Measurements from ENCODE around the gene STX8. TPM values are rescaled to one million over a fixed set of nuclear protein-coding genes. Genes with fewer than 3 reads are reported as not detected.
"Not testable (repeated sequence)": the region's sequence is repeated elsewhere in the genome, so short reads cannot be mapped to it uniquely, and the experiment has no call there.

STX8 gene
- total RNA-seq, 1 experiment from 2014 or later: 50.3 TPM

GRCh38 chr17:9360677-9361081 lies 214.9 kb downstream of the STX8 start:
- no peaks in the 10 kb centered on the region for H3K36me3 ChIP-seq (ENCODE audit: control insufficient read depth, insufficient read depth, low read length)
- H3K4me1 ChIP-seq (ENCODE audit: control insufficient read depth, insufficient read depth, low read length): no peaks in the 10 kb centered on the region
- no peak overlapping the region for H3K27ac ChIP-seq (ENCODE audit: low read length)
- H3K4me3 ChIP-seq (ENCODE audit: low read depth in 2 of 2, low read length in 2 of 2): no peak overlapping the region
- H3K27me3 ChIP-seq (ENCODE audit: control insufficient read depth, insufficient read depth, low read length): no peaks in the 10 kb centered on the region
- no peaks in the 10 kb centered on the region for H3K9me3 ChIP-seq (ENCODE audit: control insufficient read depth, insufficient read depth, low read depth, low read length)
- intact Hi-C loops (cut with micrococcal nuclease; ENCODE audit: unreplicated experiment) (no loop called here), in situ Hi-C loops (cut with HindIII; ENCODE audit: low pct_unique_long_range_greater_than_20kb, low sequenced_read_pairs) (no loop called here)
- ChIA-PET POLR2A (no interaction called here), CTCF (no interaction called here)
- ATAC-seq (no peak), DNase-seq (ENCODE audit: low read depth, low spot score) (no peak)
- no TSS peak for BruUV-seq (replicated peaks)
- TF ChIP-seq POLR2AphosphoS5 (IDR thresholded peaks at IDR 0.05; ENCODE audit: low read depth, low read length): no peak

- no peak for DNase-seq (ENCODE audit: low read depth, low spot score)
- H3K9me3 ChIP-seq (ENCODE audit: control insufficient read depth, insufficient read depth, low read depth, low read length): no peaks in the 10 kb centered on the region
- intact Hi-C loops (cut with micrococcal nuclease; ENCODE audit: unreplicated experiment): no loop called here
- CTCF ChIA-PET: no interaction called here
- no peak overlapping the region for H3K4me3 ChIP-seq (ENCODE audit: low read depth in 2 of 2, low read length in 2 of 2)
- in situ Hi-C loops (cut with HindIII; ENCODE audit: low pct_unique_long_range_greater_than_20kb, low sequenced_read_pairs): no loop called here
- POLR2A ChIA-PET: no interaction called here
- no peaks in the 10 kb centered on the region for H3K27me3 ChIP-seq (ENCODE audit: control insufficient read depth, insufficient read depth, low read length)
- H3K4me1 ChIP-seq (ENCODE audit: control insufficient read depth, insufficient read depth, low read length): no peaks in the 10 kb centered on the region
- no peak for ATAC-seq
- H3K36me3 ChIP-seq (ENCODE audit: control insufficient read depth, insufficient read depth, low read length): no peaks in the 10 kb centered on the region
- TF ChIP-seq SIN3A (IDR thresholded peaks at IDR 0.05; ENCODE audit: borderline replicate concordance, insufficient read depth, low read depth, low read length) (no peak), TCF7L2 (IDR thresholded peaks at IDR 0.05; ENCODE audit: low read depth, low read length) (no peak), CTCF (IDR thresholded peaks at IDR 0.05) (no peak), REST (IDR thresholded peaks at IDR 0.05; ENCODE audit: insufficient read depth in 1 of 2, low read depth in 2 of 2, low read length in 1 of 2) (no peak), POLR2AphosphoS5 (IDR thresholded peaks at IDR 0.05; ENCODE audit: low read depth, low read length) (no peak)
- BruUV-seq (replicated peaks): no TSS peak
- no peak overlapping the region for H3K27ac ChIP-seq (ENCODE audit: low read length)
Measured at GRCh38 chr17:9356488-9356911, 219.1 kb downstream of the STX8 start.

GRCh38 chr17:9355846-9356245 lies 219.8 kb downstream of the STX8 start:
- Histone ChIP-seq H3K9me3 (ENCODE audit: control insufficient read depth, insufficient read depth, low read depth, low read length) (no peaks in the 10 kb centered on the region), H3K27me3 (ENCODE audit: control insufficient read depth, insufficient read depth, low read length) (no peaks in the 10 kb centered on the region), H3K27ac (ENCODE audit: low read length) (no peak overlapping the region), H3K4me1 (ENCODE audit: control insufficient read depth, insufficient read depth, low read length) (no peaks in the 10 kb centered on the region), H3K4me3 (ENCODE audit: low read depth in 2 of 2, low read length in 2 of 2) (no peak overlapping the region), H3K36me3 (ENCODE audit: control insufficient read depth, insufficient read depth, low read length) (no peaks in the 10 kb centered on the region)
- BruUV-seq (replicated peaks): no TSS peak
- intact Hi-C loops (cut with micrococcal nuclease; ENCODE audit: unreplicated experiment): no loop called here
- ChIA-PET CTCF (no interaction called here), POLR2A (no interaction called here)
- in situ Hi-C loops (cut with HindIII; ENCODE audit: low pct_unique_long_range_greater_than_20kb, low sequenced_read_pairs): no loop called here
- TF ChIP-seq POLR2AphosphoS5 (IDR thresholded peaks at IDR 0.05; ENCODE audit: low read depth, low read length): no peak
- no peak for TF ChIP-seq REST (IDR thresholded peaks at IDR 0.05; ENCODE audit: insufficient read depth in 1 of 2, low read depth in 2 of 2, low read length in 1 of 2)
- TF ChIP-seq CTCF (IDR thresholded peaks at IDR 0.05): no peak
- TF ChIP-seq SIN3A (IDR thresholded peaks at IDR 0.05; ENCODE audit: borderline replicate concordance, insufficient read depth, low read depth, low read length): no peak
- no peak for TF ChIP-seq TCF7L2 (IDR thresholded peaks at IDR 0.05; ENCODE audit: low read depth, low read length)
- ATAC-seq (no peak), DNase-seq (ENCODE audit: low read depth, low spot score) (no peak)

GRCh38 chr17:9355231-9355630 lies 220.4 kb downstream of the STX8 start:
- intact Hi-C loops (cut with micrococcal nuclease; ENCODE audit: unreplicated experiment); H3K36me3 ChIP-seq (ENCODE audit: control insufficient read depth, insufficient read depth, low read length); H3K4me1 ChIP-seq (ENCODE audit: control insufficient read depth, insufficient read depth, low read length); BruUV-seq (replicated peaks); H3K9me3 ChIP-seq (ENCODE audit: control insufficient read depth, insufficient read depth, low read depth, low read length); CTCF ChIA-PET; DNase-seq (ENCODE audit: low read depth, low spot score); ATAC-seq; H3K4me3 ChIP-seq (ENCODE audit: low read depth in 2 of 2, low read length in 2 of 2); H3K27me3 ChIP-seq (ENCODE audit: control insufficient read depth, insufficient read depth, low read length); H3K27ac ChIP-seq (ENCODE audit: low read length); POLR2A ChIA-PET; in situ Hi-C loops (cut with HindIII; ENCODE audit: low pct_unique_long_range_greater_than_20kb, low sequenced_read_pairs): not testable (repeated sequence)
